SH-SY5Y (cell line): Measurements from ENCODE around the gene ST3GAL6.

ENCODE experiments used
- GATA2 ChIP-seq: IDR thresholded peaks from 2 replicates; pipeline ENCODE4 v1.6.1; 2011; ENCODE audit warnings: mild to moderate bottlenecking, low read depth, low read length
- GATA3 ChIP-seq: IDR thresholded peaks from 2 replicates; pipeline ENCODE4 v1.6.1; 2011; ENCODE audit warnings: low read depth, mild to moderate bottlenecking, low read length, moderate library complexity

- TF ChIP-seq GATA3: no peak
- no peak for TF ChIP-seq GATA2
These were observed 37.8 kb upstream of the ST3GAL6 start for GRCh38 chr3:98725352-98725751.
